NCI-H2196 (cell line): ENCODE measurements around the gene TUBA1B.

Source experiments
- DNase-seq: peaks from one replicate; lab custom pipeline; 2025; ENCODE audit not compliant: unreplicated experiment; lab: John Stamatoyannopoulos, UW

Gene TUBA1B

DNA sequence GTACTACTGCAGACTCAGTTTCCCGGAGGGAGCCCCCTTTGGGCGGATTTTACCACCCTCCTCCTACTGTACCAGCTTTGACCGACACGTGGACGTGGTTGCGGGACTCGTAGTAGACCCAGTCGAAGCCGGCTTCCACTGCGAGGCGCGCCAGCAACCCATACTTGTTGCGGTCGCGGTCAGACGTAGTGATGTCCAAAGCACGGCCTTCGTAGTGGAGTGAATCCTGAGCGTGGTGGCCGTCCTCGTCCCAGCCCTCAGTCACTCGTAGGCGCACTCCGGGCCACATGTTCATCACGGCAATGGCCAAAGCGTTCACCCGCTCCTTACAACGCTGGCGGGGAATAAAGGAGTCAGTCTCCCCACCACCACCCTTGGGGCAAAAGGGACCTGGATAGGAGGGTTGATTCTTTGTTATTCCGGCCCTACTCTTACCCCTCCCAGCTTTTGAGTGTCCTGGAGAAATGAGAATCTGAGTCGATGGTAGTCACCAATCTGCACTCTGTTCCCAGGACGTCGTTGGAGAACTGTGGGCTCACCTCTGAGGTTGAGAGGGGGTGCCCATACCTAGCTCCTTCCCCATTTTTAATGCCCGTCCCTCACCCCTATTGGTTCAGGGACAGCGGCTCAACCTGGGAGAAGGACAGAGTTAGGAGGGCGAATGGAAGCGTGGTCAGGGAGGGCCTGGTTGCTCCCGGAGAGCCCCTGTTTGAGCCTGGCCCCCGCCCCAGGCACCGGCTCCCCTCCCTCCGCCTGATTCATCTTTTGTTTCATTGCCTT lies 39.9 kb downstream of the TUBA1B start:
- no peak for DNase-seq

DNA sequence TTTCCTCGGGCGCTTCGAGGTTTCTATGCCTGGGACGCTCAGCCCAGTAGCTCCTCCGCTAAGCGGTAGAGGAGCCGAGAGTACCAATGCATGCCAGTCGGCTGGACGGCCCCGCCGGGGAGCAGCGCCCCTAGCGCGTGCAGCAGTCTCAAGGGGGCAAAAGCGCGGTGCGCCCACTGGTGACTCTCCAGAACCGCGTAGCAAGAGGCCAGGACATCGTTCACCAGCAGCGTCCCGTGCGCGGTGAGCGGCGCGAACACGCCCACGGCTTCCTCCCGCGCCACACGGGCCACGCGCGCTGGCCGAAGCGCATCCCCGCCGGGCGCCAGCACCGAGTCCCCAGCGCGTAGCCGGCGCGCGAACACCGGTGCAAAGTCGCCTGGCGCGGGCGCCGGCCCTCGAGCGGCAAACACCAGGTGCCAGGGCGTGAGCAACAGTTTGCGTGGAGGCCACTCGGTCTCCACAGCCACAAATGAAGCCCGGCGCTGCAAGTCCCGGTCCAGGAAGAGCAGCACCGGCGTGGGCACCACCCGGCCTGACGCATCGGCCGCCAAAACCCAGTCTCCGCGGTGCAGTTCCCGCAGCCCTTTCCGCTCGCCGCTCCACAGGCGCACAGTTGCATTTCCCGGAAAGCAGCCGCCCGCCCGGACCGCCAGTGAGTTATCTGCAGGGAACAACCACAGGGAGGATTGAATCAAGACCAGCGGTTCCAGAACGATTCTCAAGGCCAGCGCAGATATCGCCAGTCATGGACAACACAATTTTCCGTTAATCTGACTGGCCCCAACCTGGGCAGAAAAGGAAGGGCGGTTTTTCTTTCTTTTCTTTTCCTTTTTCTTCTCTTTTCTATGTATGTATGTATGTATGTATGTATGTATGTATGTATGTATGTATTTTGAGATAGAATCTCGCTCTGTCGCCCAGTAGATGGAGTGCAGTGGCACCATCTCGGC lies 41.1 kb downstream of the TUBA1B start:
- no peak for DNase-seq

DNA sequence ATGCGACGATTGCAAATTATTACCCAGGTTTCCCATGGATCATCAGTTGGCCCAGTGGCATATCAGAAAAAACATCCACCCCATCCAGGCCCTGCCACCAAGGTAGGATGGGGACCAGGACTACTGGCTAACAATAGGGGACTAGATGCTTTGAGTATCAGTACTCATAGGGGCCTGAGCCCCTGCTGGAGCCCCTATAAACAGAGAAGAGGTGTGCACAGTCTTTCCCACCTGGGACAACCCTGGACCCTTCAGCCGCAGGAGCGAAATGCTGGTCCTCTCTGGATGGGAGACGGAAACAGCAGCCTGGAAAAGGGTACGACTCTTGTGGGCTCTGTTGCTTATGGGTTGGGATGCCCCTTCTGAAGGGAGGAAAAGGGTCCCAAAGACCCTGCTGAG lies 42.3 kb downstream of the TUBA1B start:
- DNase-seq: no peak

DNA sequence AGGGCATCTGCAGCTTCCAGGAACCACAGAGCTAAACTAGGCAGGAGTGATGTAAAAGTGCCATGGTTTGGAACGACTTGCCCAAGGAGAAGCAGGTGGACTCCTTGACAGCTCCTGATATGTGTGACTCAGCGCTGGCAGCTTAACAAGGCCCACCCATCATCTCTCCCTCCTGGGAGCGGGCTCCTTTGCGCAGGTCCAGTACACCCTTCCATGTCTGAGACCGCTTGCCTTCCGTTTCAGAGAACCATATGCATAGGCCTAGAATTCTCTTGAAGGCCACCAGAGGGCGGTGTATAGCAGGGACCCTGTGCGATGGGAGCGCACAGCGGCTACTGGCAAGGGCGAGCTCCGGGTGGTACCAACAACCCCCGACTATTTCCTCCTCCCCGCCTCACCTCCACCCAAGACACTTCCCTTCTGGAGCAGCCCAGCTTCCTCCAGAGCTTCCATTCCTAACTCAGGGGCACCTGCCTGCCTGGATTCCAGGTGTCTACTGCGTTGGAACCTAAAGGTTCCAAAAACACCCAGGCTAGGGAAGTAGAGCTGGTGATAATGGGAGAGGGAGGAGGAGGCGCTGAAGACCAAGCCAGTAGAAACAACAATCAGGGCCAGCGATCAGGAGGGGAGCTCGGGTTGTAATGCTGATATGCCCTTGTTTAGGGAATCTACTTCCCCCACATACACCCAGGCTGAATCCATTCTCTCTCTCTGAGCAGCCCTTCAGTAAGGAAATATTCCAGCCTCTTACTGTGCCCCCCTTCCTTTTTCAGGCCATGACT lies 42.9 kb downstream of the TUBA1B start:
- DNase-seq: peak; percentile 92

DNA sequence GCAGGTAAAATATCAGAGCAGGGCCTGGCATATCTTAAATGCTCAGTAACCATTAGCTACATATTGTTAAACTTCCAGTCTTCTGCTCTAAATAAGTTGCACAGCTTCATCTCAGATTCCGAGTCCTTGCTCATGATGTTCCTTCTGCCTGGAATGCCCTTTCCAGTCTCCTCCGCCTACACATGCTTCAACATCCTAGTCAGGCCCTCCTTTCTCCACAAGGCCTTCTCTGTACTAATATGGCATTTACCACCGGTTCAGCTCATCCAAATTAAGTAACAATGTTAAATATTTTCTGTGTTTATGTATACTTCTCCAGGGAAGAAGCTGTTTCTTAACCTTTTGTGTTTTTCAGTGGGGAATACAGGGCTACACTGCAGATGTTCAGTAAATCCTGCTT lies 45.1 kb downstream of the TUBA1B start:
- DNase-seq: no peak

DNA sequence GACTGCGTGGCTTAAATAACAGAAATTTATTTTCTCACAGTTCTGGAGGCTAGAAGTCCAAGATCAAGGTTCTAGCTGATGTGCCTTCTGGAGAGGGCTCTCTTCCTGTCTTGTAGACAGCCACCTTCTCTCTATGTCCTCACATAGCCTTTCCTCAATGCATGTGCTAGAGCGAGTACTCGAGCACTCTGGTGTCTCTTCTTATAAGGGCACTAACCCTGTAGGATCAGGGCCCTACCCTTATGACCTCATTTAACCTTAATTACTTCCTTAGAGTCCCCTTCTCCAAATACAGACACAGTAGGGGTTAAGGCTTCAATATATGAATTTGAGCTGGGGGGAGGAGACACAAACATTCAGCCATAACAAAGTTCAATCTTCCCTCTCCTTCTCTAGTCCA lies 46.8 kb downstream of the TUBA1B start:
- no peak for DNase-seq

DNA sequence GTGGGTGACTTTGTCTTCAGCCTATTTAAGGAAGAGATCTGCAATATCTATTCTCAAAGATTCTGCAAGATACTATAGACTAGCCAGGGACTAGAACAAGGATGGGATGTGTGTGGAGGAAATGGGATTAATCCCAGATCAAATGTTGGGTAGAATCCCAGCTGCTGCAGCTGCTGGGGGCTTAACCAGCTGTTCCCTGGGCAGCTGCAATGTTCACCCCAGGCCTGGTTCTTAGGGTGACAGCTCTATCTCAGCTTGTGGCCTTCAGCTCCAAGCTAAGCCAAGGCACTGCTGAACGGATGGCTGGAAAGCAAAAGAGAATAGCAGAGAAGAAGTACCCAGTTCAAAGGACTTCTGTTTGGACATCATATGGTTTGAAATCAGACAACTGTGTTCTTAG lies 51.4 kb downstream of the TUBA1B start:
- no peak for DNase-seq
